HG03175 (cell line): ENCODE measurements around the gene KLK2.
A peak's percentile ranks its signal among the peaks of the same experiment; 100 is the strongest.

Experiments used
- ATAC-seq: cut with Tn5 transposase; IDR thresholded peaks from one replicate; pipeline ENCODE4 v1.9.1; 2021; ENCODE audit warnings: mild to moderate bottlenecking, moderate library complexity; ENCODE audit not compliant: unreplicated experiment

Gene KLK2

DNA sequence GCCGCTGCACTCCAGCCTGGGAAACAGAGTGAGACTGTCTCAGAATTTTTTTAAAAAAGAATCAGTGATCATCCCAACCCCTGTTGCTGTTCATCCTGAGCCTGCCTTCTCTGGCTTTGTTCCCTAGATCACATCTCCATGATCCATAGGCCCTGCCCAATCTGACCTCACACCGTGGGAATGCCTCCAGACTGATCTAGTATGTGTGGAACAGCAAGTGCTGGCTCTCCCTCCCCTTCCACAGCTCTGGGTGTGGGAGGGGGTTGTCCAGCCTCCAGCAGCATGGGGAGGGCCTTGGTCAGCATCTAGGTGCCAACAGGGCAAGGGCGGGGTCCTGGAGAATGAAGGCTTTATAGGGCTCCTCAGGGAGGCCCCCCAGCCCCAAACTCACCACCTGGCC lies at the start of gene KLK2:
KLK2 (plus strand) TSS at position 384 of the 400 bp plus-strand sequence. CDS start 35 bp downstream, outside the sequence.
- no peak for ATAC-seq

DNA sequence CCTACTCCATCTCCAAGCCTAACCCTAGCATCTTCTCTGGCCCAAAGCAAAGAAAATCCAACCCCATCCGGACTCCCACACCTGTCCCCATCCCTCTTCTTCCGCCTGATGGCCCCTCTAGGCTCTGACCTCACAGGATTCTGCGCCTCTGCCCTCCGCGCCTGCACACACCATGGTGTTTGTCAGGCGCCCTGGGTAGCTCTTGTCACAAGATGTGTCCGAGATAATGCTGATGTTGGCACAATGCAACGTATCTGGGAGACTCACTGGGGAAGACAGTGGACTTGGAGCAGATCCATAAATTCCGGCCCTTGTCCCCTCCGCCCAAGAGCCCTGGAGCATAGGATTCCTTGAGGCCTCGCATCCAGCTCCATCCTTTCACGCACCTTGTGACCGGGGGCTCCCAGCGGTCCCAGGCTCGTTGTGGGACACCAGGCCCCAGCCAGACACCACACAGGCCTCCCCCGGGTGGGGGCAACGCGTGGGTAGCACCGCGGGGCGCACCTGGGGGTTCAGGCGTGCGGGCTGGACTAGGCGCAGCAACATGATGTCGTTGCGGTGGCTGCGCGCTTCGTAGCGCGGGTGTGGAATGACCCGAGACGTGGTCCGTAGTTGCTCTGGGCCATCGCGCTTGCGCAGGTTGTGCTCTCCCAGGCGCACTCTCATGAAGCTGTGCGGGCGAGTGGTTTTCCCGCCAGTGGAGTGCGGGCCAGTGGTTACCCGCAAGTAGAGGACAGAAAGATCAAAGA lies 46.6 kb upstream of the KLK2 start:
- ATAC-seq, result no peak

DNA sequence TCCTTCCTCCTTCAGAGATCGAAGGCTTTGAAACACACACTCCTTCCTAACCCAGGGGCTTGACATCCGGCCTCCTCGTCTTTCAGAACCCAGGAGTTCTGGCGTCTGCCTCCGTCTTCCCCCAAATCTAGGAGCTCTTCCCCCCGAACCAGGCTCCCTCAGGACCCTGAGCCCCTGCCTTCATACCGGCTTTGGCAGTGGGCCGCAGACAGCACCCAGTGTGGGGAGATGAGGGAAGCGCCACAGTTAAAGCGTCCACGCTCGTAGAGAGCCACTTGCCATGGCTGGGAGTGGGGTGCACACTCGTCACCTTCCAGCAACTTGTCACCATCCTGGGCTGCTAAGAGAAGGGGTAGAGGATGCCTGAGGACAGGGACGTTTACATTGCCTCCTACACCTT lies 45.8 kb upstream of the KLK2 start:
- no peak for ATAC-seq

DNA sequence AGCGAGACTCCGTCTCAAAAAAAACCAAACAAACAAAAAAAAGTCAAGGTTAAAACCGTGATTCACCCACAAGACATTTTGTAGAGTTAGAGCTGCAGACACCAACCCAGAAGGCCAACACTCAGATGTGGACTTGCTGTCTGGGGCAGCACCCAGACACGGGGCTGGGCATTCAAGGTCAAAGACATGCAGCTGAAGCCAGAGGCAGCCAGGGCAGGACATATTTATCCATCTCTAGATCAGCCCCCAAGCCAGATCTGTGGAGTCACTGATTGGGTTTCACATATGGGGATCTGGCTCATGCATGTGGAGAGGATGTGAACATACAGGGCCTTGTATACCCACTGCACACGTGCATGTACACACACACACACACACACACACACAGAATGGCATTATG lies 43.4 kb upstream of the KLK2 start:
- ATAC-seq, result no peak

DNA sequence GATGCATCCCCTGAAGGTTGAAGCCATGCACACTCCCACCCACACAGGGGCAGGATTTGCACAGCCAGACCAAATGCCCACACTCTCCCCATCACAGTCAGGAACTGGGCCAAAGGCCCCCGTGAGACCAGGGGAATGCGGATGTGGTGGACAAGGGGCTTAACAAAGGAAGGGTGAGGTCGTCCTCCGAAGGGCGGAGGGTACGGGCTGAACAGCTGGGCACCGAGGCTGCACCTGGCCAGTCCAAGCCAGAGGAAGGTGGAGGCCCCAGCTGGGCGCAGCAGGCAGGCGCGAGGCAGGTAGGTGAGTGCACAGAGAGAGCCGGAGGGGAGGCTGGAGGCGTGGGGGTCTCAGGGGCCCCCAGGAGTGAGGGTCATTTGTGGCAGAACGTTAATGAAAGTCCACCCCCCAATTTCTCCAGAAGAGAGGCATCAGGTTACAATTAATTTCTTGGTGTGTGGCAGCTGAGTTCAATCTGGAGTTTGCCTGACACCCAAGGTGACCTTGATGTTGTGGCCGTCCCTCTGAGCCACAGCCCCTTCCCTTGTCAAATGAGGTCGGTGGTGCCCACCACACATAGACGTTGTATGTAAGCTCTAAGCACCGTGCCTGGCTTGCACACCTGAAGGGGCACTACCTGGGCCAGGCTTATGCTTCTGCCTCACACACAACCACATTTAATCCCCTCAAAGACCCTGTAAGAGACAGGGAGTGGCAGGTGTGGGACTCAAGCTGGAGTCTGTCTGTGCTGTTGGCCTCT lies 42.8 kb upstream of the KLK2 start:
- no peak for ATAC-seq

DNA sequence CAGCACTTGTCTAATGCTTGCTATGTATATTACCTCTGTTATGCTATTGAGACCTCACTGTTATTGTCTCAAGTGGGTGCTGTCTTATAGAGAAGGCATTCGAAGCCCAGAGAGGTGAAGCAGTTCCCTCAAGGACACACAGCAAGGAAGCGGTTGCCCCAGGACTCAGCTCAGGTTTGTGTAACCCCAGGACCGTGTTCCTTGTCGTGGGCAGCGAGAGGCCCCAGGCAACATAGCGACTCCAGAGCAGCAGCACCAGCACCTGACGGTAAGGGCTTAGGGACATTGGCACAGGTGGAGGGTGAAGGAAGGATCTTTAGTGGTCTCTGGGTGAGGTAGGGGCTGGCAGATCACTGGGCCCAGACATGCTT lies 42.2 kb upstream of the KLK2 start:
- no peak for ATAC-seq

DNA sequence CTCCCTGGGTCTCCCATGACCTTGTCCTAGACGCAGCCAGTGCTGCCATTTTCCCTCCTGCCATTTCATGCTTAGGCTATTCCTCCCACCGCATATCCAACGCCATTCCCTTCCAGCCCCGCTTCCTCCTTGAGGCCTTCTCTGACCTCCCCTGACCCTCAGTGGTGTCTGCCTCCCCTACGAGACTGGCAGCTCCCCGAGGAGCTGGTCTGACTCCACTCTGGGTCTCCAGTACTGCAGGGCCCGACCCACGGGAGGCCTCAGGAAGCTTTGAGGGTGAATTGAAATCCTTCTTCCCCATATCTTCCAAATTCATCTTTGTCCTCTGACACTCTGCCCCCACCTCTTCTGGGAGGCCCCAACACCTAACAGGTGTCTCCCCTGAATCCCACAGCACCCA lies 40.6 kb upstream of the KLK2 start:
- no peak for ATAC-seq

DNA sequence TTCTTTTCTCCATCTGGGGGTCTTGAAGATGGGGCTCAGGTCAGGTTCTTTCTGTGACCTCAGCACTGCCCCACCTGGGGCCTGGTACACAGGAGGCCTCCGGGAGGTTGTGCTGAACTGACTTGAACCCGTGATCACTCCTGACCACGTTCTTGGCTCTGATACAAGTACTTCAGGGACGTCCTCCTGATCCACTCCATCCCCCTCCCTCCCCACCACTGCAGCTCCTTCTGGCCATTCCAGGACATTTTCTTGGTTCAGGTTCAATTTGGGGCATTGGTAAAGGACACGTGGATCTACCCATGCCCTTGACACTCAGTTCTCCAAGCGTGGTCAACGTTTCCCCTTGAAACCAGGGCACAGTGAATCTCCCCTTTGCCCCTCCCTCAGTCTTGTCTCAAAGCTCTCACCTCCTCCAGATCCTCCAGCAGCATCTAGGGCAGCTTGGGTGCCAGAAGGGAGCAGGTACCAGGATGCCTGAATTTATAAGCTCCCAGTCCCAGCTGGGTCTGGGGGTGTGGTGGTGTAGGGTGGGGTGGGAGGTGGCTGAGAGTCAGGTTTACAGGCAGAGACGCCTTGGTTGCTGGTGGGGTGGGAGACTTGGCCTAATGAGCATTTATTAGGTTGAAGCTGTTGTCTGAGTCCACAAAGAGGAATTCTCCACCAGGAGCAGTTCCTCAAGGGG lies 40.0 kb upstream of the KLK2 start, which contains the start of gene KLK15:
KLK15 (minus strand) TSS at position 458 of the 685 bp plus-strand sequence. CDS start 2,082 bp downstream, outside the sequence.
- no peak for ATAC-seq

DNA sequence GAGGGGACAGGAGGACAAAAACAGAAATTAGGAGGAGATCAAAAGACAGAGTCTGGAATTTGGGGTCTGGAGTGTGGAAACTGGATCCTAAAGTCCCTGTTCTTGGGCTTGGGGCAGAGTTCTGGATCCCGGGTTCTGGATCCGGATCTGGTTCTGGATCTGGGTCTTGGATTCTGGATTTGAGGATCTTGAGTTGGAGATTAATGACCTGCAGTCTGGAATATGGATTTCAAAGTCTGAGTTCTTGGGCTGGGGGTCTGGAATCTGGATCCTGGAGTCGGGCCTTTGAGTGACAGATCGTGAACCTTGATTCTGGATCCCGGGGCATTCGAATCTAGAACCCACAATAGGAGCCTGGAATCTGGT lies 39.5 kb upstream of the KLK2 start:
- ATAC-seq, result no peak

DNA sequence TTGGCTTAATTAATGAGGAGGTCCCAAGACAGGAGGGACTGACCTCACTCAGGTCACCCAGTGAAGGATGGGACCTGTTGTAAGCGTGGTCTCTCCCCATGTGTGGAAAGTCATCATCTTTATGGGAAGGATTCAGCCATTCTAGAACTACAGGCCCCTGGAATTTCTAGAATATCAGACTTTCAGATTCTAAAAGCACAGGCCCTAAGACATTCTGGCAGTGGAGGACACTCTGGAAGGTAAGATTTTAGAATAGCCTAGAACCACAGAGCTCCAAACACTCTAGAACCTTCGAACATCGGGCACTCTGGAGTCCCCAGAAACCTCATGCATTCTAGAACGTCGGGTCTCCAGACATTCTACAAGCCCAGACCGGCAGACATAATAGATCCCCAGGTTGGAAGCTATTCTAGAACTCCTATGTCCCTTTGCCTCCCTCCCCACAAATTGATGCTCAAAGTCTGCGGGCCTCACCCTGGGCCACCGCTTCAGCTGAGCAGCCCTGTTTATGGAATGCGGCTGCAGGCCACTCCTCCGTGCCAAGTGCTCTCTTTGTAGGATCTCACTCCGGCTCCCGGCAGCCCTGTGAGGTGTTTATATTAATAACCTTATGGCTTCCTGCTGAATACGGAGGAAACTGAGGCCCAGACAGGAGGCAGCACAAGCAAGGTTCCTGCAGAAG lies 38.0 kb upstream of the KLK2 start:
- ATAC-seq, result no peak

DNA sequence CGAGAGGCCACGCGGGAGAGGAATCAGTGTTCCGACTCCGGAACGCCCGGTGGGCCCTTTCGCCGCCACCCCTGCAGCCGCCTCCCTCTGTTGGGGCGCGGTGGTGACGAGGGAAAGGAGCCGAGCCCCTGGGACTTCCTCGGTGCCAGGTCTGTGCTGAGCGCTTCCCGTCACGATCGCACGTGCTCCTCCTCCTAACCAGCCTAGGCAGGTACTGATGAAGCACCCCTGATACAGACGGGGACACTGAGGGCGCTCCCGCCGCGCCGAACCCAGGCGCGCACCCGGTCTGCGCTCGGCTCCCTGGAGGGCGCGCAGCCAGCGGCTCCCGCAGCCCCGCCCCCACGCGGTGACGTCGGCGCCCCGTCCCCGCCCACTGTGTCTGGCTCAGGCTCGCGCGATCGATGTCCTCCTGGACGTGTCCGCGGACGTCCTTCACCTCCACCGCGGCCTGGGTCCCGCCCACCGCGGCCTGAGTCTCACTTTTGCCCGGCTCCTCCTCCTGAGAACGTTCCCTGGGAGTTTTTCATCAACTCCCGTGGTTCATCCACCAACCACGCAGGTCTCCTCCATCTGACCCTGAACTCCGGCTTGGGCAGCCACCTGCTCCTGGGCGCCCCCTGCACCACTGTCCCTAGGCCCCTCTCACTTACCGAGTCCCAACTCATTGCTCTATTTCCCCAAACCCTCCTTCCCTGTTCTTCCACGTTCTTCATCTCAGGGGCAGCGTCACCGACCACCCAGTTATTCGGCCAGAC lies 37.3 kb upstream of the KLK2 start:
- peak; percentile 86 for ATAC-seq

DNA sequence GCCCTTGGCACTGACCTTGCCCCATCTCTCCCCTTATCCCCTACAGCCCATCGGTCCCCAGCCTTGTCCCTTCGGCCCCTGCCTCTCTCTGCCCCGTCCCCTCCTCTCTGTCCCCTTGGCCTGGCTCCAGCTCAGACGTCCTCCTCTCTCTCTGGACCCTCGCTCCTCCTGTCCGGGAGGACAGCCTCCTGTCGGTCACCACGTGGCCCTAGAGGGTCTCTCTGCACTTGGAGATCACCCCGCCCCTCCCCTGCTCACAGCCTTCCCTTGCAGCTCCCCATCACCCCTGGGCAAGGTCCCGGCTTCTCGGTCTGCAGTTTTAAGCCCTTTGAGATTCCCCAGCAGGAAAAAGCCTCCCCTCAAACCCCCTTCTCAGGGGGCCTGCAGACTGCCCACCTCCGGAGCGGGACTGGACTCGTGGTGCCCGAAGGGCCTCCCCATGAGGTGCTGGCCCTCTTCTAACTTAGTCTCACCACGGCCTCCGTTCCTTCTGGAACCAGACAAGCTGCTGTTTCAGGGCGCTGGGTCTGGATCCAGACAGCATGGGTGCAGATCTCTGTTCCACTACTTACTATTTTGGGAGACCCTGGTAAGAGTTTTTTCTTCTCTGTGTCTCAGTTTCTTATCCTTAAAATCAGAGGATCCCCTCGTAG lies 36.6 kb upstream of the KLK2 start:
- no peak for ATAC-seq

DNA sequence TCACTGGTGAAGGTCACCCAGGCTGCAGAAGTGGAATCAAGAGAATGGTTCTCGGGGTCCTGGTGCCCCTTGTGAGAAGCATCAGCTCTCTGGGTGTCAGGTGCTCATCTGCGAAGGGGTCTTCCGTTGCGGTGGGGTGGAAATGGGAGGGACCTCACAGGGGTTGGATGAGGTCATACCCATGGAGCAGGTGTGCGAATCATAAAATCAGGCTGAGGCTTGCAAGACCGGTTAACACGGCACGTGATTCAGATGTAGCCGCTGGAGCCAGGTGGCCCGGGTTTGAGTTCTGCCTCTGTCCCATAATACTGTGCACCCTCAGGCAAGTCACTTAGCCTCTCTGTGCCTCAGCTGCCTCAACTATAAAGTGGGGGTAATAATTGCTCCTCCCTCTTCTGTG lies 35.9 kb upstream of the KLK2 start:
- ATAC-seq, result no peak

DNA sequence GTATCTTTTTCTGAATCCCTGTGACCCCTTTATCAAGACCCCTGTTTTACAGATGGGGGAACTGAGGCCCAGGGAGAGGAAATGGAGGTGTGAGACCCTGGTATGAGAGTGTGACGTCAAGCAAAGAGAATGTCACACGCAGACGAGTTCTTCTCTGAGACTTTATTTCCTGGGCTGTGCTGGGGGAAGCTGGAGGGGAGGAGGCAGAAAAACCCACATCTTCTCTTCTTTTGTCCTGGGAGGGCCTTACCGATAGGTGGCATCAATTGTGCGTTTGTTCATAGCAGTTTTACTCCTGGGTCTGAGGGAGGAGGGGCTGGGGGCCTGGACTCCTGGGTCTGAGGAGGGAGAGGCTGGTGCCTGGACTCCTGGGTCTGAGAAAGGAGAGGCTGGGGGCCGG lies 35.0 kb upstream of the KLK2 start:
- no peak for ATAC-seq

DNA sequence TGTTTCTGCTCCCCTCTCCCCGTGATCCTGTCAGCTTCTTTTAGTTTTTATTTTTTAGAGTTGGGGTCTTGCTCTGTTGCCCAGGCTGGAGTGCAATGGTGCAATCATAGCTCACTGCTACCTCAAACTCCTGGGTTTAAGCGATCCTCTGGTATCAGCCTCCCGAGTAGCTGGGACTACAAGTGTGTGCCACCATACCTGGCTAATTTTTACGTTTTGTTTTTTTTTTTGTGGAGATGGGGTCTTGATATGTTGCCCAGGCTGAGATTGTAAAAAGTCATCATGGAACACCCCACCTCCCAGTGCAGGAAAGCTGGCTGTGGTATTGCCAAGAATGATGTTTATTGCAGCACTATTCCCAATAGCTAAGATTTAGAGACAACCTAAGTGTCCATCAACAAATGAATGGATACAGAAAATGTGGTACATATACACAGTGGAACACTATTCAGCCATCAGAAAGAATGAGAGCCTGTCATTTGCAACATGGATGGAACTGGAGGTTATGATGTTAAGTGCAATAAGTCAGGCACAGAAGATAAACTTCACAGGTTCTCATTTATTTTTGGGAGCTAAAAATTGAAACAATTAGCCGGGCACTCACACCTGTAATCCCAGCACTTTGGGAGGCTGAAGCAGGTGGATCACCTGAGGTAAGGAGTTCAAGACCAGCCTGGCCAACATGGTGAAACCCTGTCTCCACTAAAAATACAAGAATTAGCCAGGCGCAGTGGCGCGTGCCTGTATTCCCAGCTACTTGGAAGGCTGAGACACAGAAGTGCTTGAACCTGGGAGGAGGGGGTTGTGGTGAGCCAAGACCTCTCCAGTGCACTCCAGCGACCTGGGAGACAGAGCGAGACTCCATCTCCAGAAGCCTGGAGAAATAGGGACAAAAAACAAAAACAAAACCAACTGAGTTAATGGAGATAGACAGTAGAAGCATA lies 33.3 kb upstream of the KLK2 start:
- ATAC-seq, result no peak

DNA sequence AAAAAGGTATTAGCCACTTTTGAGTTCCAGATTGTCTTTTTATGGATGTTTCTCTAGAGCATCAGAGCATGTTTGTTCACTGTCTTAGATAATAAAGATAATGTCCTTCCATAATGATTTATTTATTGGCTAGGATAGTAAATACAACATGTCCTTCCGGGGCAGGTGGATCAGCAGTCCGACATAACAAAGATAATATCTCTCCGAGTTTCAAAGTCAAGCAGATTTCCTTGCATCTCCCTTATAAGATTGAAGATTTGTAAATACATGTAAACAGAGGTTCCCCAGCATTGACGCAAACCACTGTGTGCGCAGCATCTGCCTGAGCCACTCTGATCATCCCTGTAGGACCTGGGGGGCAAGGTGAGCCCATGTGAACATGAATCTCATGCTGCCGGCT lies 31.1 kb upstream of the KLK2 start:
- no peak for ATAC-seq

DNA sequence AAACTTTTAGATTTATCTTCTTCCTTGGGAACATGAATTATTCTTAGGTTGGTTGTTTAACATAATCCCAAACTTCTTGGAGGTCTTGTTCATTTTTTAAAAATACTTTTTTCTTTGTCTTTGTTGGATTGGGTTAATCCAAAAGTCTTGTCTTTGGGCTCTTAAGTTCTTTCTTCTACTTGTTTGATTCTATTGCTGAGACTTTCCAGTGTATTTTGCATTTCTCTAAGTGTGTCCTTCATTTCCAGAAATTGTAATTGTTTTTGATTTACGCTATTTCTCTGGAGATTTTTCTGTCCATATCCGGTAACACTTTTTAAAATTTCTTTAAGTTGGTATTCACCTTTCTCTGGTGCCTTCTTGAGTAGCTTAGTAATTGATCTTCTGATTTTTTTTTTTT lies 30.0 kb upstream of the KLK2 start:
- no peak for ATAC-seq

DNA sequence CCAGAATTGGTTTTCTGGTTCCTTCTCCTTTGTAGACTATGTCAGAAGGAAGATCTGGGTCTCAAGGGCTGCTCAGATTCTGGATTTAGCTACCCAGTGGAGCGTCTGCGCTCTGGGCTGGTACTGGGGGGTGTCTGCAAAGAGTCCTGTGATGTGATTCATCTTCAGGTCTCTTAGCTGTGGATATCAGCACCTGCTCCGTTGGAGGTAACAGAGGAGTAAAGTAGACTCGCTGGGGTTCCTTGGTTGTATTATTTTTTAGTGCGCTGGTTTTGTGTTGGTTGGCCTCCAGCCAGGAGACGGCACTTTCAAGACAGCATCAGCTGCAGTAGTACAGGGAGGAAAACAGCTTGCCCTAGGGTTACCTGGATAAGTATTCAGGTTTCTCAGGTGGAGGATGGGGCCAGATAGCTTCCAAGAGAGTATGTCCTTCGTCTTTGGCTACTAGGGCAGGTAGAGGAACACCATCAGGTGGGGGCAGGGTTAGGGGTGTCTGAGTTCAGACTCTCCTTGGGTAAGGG lies 29.5 kb upstream of the KLK2 start:
- no peak for ATAC-seq
